Peyer's patch (tissue), 4 donors: ENCODE data around the gene DCTD. TPM values are rescaled to one million over a fixed set of nuclear protein-coding genes. Genes with fewer than 3 reads are reported as not detected.

Experiments used
- DNase-seq, 3 donors: peaks; one replicate each; pipeline ENCODE4 v3.0.0-alpha.2; 2017 to 2019
- H3K27ac ChIP-seq, 4 donors: fragments of 200-600 bp; sonication (generic); one replicate each; pipeline ENCODE4 v1.5.1; 2016 to 2019
- H3K27me3 ChIP-seq, 2 donors: fragments of 200-600 bp; sonication (generic); one replicate each; pipeline ENCODE4 v1.5.1; 2019
- H3K36me3 ChIP-seq, 3 donors: fragments of 200-600 bp; sonication (generic); one replicate each; pipeline ENCODE4 v1.5.1; 2016 to 2019
- H3K4me1 ChIP-seq, 4 donors: fragments of 200-600 bp; sonication (generic); one replicate each; pipeline ENCODE4 v1.5.1; 2016 to 2019
- H3K4me3 ChIP-seq, 4 donors: fragments of 200-600 bp; sonication (generic); 1 replicate in 3 of 4; 2 replicates in 1 of 4; pipeline ENCODE4 v1.5.1; 2016 to 2019; ENCODE audit warnings: mild to moderate bottlenecking in 1 of 4
- H3K9me3 ChIP-seq, 4 donors: fragments of 200-600 bp; sonication (generic); one replicate each; pipeline ENCODE4 v1.5.1; 2016 to 2019; ENCODE audit warnings: mild to moderate bottlenecking in 1 of 4
- POLR2A ChIP-seq, 2 donors: fragments of 450-650 bp; IDR thresholded peaks; one replicate each; pipeline ENCODE4 v1.5.1; 2017; ENCODE audit warnings: antibody characterized with exemption in 2 of 2, mild to moderate bottlenecking in 2 of 2, moderate library complexity in 2 of 2
- total RNA-seq, 4 donors: library from RNA; depleted of rRNA; stranded (reverse); fragments of >200 nt; gene quantifications; one replicate each; pipeline ENCODE4 v1.1.0, GENCODE V29; 2016
- TF ChIP-seq, protein P1 (sequence below), 6 experiments: fragments of 450-650 bp in 4 of 6; fragments of 200-600 bp in 2 of 6; sonication (generic) in 1 of 6; IDR thresholded peaks; one replicate each; pipeline ENCODE4 v1.5.1; 2017 to 2019; ENCODE audit warnings: antibody characterized with exemption in 6 of 6, mild to moderate bottlenecking in 3 of 6, moderate library complexity in 1 of 6

The DCTD gene
- total RNA-seq, 4 donors from 2014 or later: 21.7 to 42.1 (median 28.4) TPM

- TF ChIP-seq, protein P1, sequence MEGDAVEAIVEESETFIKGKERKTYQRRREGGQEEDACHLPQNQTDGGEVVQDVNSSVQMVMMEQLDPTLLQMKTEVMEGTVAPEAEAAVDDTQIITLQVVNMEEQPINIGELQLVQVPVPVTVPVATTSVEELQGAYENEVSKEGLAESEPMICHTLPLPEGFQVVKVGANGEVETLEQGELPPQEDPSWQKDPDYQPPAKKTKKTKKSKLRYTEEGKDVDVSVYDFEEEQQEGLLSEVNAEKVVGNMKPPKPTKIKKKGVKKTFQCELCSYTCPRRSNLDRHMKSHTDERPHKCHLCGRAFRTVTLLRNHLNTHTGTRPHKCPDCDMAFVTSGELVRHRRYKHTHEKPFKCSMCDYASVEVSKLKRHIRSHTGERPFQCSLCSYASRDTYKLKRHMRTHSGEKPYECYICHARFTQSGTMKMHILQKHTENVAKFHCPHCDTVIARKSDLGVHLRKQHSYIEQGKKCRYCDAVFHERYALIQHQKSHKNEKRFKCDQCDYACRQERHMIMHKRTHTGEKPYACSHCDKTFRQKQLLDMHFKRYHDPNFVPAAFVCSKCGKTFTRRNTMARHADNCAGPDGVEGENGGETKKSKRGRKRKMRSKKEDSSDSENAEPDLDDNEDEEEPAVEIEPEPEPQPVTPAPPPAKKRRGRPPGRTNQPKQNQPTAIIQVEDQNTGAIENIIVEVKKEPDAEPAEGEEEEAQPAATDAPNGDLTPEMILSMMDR (IDR thresholded peaks at IDR 0.05): no peak
- TF ChIP-seq POLR2A (IDR thresholded peaks at IDR 0.05): no peak
- no peak for DNase-seq
- no peaks in the 10 kb centered on the region for H3K27me3 ChIP-seq
- no peaks in the 10 kb centered on the region for H3K9me3 ChIP-seq
- H3K27ac ChIP-seq: no peak overlapping the region
- H3K4me3 ChIP-seq: no peak overlapping the region
- no peaks in the 10 kb centered on the region for H3K36me3 ChIP-seq
- no peaks in the 10 kb centered on the region for H3K4me1 ChIP-seq
Observed at GRCh38 chr4:182874304-182874751, 42.9 kb downstream of the DCTD start.

GRCh38 chr4:182873726-182874125, 43.5 kb downstream of the DCTD start:
- no peaks in the 10 kb centered on the region for H3K27me3 ChIP-seq
- no peaks in the 10 kb centered on the region for H3K9me3 ChIP-seq
- no peak overlapping the region for H3K4me3 ChIP-seq
- no peak overlapping the region for H3K27ac ChIP-seq
- TF ChIP-seq, protein P1 (IDR thresholded peaks at IDR 0.05): no peak
- no peak for TF ChIP-seq POLR2A (IDR thresholded peaks at IDR 0.05)
- H3K36me3 ChIP-seq: no peaks in the 10 kb centered on the region
- H3K4me1 ChIP-seq: no peaks in the 10 kb centered on the region
- no peak for DNase-seq

DNA sequence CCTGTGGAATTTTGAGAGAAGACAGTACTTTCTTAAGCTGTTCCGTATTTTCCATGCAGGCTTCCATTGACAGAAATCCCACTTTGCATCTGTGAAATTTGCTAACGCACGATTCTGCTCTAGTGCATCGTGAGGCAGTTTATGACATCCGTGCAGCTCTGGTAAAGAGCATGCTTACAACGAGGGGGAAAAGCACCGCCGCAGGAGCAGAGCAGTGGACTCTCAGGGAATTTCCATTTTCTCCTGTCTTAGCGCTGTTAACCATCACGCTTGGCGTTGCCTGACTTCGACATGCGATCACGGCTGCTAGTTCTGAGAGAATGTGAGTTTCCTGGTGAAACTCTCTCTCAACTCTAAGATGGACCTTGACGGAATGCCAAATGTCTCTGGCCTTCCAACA, 43.9 kb downstream of the DCTD start:
- H3K4me3 ChIP-seq: no peak overlapping the region
- no peaks in the 10 kb centered on the region for H3K27me3 ChIP-seq
- no peak for TF ChIP-seq POLR2A (IDR thresholded peaks at IDR 0.05)
- TF ChIP-seq, protein P1 (IDR thresholded peaks at IDR 0.05): no peak
- no peaks in the 10 kb centered on the region for H3K9me3 ChIP-seq
- no peak overlapping the region for H3K27ac ChIP-seq
- no peaks in the 10 kb centered on the region for H3K4me1 ChIP-seq
- DNase-seq: no peak
- no peaks in the 10 kb centered on the region for H3K36me3 ChIP-seq

GRCh38 chr4:182872886-182873285, 44.3 kb downstream of the DCTD start:
- Histone ChIP-seq H3K4me1 (no peaks in the 10 kb centered on the region), H3K9me3 (no peaks in the 10 kb centered on the region), H3K4me3 (no peak overlapping the region), H3K27me3 (no peaks in the 10 kb centered on the region), H3K36me3 (no peaks in the 10 kb centered on the region), H3K27ac (no peak overlapping the region)
- DNase-seq: no peak
- TF ChIP-seq, protein P1 (IDR thresholded peaks at IDR 0.05): no peak
- no peak for TF ChIP-seq POLR2A (IDR thresholded peaks at IDR 0.05)

GRCh38 chr4:182871616-182872015, 45.6 kb downstream of the DCTD start:
- TF ChIP-seq, protein P1 (IDR thresholded peaks at IDR 0.05): no peak
- TF ChIP-seq POLR2A (IDR thresholded peaks at IDR 0.05): no peak
- H3K9me3 ChIP-seq: no peaks in the 10 kb centered on the region
- no peak for DNase-seq

GRCh38 chr4:182869697-182870096, 47.5 kb downstream of the DCTD start:
- Histone ChIP-seq H3K4me3 (no peak overlapping the region), H3K36me3 (no peaks in the 10 kb centered on the region), H3K27ac (no peak overlapping the region), H3K4me1 (no peaks in the 10 kb centered on the region), H3K27me3 (no peaks in the 10 kb centered on the region), H3K9me3 (no peaks in the 10 kb centered on the region)
- TF ChIP-seq, protein P1 (IDR thresholded peaks at IDR 0.05): no peak
- no peak for TF ChIP-seq POLR2A (IDR thresholded peaks at IDR 0.05)
- DNase-seq: no peak

More at GRCh38 chr4:182871616-182872015, 45.6 kb downstream of the DCTD start:
- Histone ChIP-seq H3K27ac (no peak overlapping the region), H3K36me3 (no peaks in the 10 kb centered on the region), H3K4me1 (no peaks in the 10 kb centered on the region), H3K4me3 (no peak overlapping the region), H3K27me3 (no peaks in the 10 kb centered on the region)
